Fibroblast of lung (primary cell): Measurements from ENCODE around the gene TMEM191B. TPM values are rescaled to one million over a fixed set of nuclear protein-coding genes. Genes with fewer than 3 reads are reported as not detected.
"Not testable (repeated sequence)": the region's sequence is repeated elsewhere in the genome, so short reads cannot be mapped to it uniquely, and the experiment has no call there.

Experiments
- DNase-seq, 2 donors: peaks; one replicate each; pipeline versions ENCODE4 v3.0.0 to v3.0.0-alpha.2; 2010; ENCODE audit warnings: low read depth in 2 of 2
- H2AFZ ChIP-seq: 2 replicates; pipeline ENCODE4 v1.5.1; 2012; ENCODE audit warnings: low read length, control low read depth, inconsistent platforms
- H3K27ac ChIP-seq: 2 replicates; pipeline ENCODE4 v1.5.1; 2011; ENCODE audit warnings: low read length, control low read depth; ENCODE audit not compliant: insufficient read depth
- H3K27me3 ChIP-seq: 2 replicates; pipeline ENCODE4 v1.5.1; 2011; ENCODE audit warnings: mild to moderate bottlenecking, low read length; ENCODE audit not compliant: control insufficient read depth, insufficient read depth
- H3K36me3 ChIP-seq: 2 replicates; pipeline ENCODE4 v1.5.1; 2011; ENCODE audit warnings: low read length; ENCODE audit not compliant: control insufficient read depth, insufficient read depth
- H3K4me1 ChIP-seq: 2 replicates; pipeline ENCODE4 v1.5.1; 2011; ENCODE audit warnings: low read length; ENCODE audit not compliant: control insufficient read depth, insufficient read depth; ENCODE audit errors: extremely low read depth
- H3K4me2 ChIP-seq: 2 replicates; pipeline ENCODE4 v1.5.1; 2011; ENCODE audit warnings: low read length, control low read depth; ENCODE audit not compliant: insufficient read depth; ENCODE audit errors: extremely low read depth
- H3K4me3 ChIP-seq, 4 experiments: fragments of 200-600 bp in 1 of 4; sonication (generic) in 1 of 4; replicated peaks in 1 of 4; 2 replicates each; pipeline ENCODE4 v1.5.1; 2011 to 2016; ENCODE audit warnings: low read length in 4 of 4, low read depth in 3 of 4, mild to moderate bottlenecking in 3 of 4, control low read depth in 2 of 4, inconsistent platforms in 1 of 4, mixed read lengths in 1 of 4; ENCODE audit not compliant: insufficient read depth in 1 of 4; ENCODE audit errors: control extremely low read depth in 1 of 4
- H3K79me2 ChIP-seq: 2 replicates; pipeline ENCODE4 v1.5.1; 2012; ENCODE audit warnings: mild to moderate bottlenecking, low read length, inconsistent platforms; ENCODE audit not compliant: control insufficient read depth, insufficient read depth
- H3K9ac ChIP-seq: 2 replicates; pipeline ENCODE4 v1.5.1; 2011; ENCODE audit warnings: mild to moderate bottlenecking, low read length, control low read depth; ENCODE audit not compliant: insufficient read depth
- H3K9me3 ChIP-seq: 2 replicates; pipeline ENCODE4 v1.5.1; 2012; ENCODE audit warnings: low read depth, low read length; ENCODE audit not compliant: control insufficient read depth, insufficient read depth
- H4K20me1 ChIP-seq: 2 replicates; pipeline ENCODE4 v1.5.1; 2011; ENCODE audit warnings: low read length; ENCODE audit not compliant: control insufficient read depth, insufficient read depth; ENCODE audit errors: extremely low read depth
- polyA plus RNA-seq, 2 donors: library from polyadenylated mRNA; depleted of rRNA in 1 of 2; stranded (reverse) in 1 of 2; unstranded in 1 of 2; fragments of >200 nt; gene quantifications; 2 replicates each; pipeline ENCODE4 v1.2.1, GENCODE V29; 2011 to 2012; ENCODE audit warnings: missing spikeins in 1 of 2
- total RNA-seq: library from RNA; depleted of rRNA; stranded (reverse); fragments of >200 nt; gene quantifications from 2 replicates; pipeline ENCODE4 v1.2.1, GENCODE V29; 2014

Gene TMEM191B
- total and polyA plus RNA-seq, 2 donors (not counting 1 experiment from before 2014, with no cell fraction given) = 4.1 TPM; not detected in 1

GRCh38 chr22:18539994-18540393 is 12.4 kb downstream of the TMEM191B start:
- not testable (repeated sequence) for DNase-seq, H4K20me1 ChIP-seq, H3K9ac ChIP-seq, H3K79me2 ChIP-seq, H3K27me3 ChIP-seq, H3K9me3 ChIP-seq, H3K36me3 ChIP-seq, H3K4me3 ChIP-seq, H2AFZ ChIP-seq, H3K4me1 ChIP-seq, H3K27ac ChIP-seq, H3K4me2 ChIP-seq

GRCh38 chr22:18543400-18543799 is 15.8 kb downstream of the TMEM191B start:
- H3K4me2 ChIP-seq, H2AFZ ChIP-seq, H3K9me3 ChIP-seq, H3K79me2 ChIP-seq, H3K9ac ChIP-seq, H3K4me3 ChIP-seq, H4K20me1 ChIP-seq, H3K27me3 ChIP-seq, H3K4me1 ChIP-seq, H3K36me3 ChIP-seq, DNase-seq, H3K27ac ChIP-seq: not testable (repeated sequence)

GRCh38 chr22:18544615-18545014 is 17.0 kb downstream of the TMEM191B start:
- H2AFZ ChIP-seq, H3K9ac ChIP-seq, H3K4me1 ChIP-seq, H4K20me1 ChIP-seq, H3K9me3 ChIP-seq, H3K27me3 ChIP-seq, H3K79me2 ChIP-seq, H3K4me2 ChIP-seq, H3K27ac ChIP-seq, H3K4me3 ChIP-seq, DNase-seq, H3K36me3 ChIP-seq: not testable (repeated sequence)

GRCh38 chr22:18549458-18550179 is 22.0 kb downstream of the TMEM191B start:
- not testable (repeated sequence) for H3K27ac ChIP-seq, DNase-seq, H2AFZ ChIP-seq, H3K27me3 ChIP-seq, H3K79me2 ChIP-seq, H3K9ac ChIP-seq, H3K9me3 ChIP-seq, H3K4me2 ChIP-seq, H3K36me3 ChIP-seq, H3K4me1 ChIP-seq, H4K20me1 ChIP-seq, H3K4me3 ChIP-seq

- H4K20me1 ChIP-seq, H3K9ac ChIP-seq, H3K27ac ChIP-seq, H3K4me3 ChIP-seq, H2AFZ ChIP-seq, H3K27me3 ChIP-seq, H3K4me2 ChIP-seq, H3K9me3 ChIP-seq, H3K79me2 ChIP-seq, H3K4me1 ChIP-seq, DNase-seq, H3K36me3 ChIP-seq: not testable (repeated sequence)
These were observed 23.4 kb downstream of the TMEM191B start for GRCh38 chr22:18551046-18551445.

- H2AFZ ChIP-seq, H3K4me2 ChIP-seq, DNase-seq, H3K4me1 ChIP-seq, H3K4me3 ChIP-seq, H3K9ac ChIP-seq, H4K20me1 ChIP-seq, H3K27me3 ChIP-seq, H3K79me2 ChIP-seq, H3K27ac ChIP-seq, H3K9me3 ChIP-seq, H3K36me3 ChIP-seq: not testable (repeated sequence)
These were observed 25.4 kb downstream of the TMEM191B start for GRCh38 chr22:18552839-18553597.
